Ascending aorta (tissue), 2 donors: ENCODE results near the gene NEK2. TPM values are rescaled to one million over a fixed set of nuclear protein-coding genes. Genes with fewer than 3 reads are reported as not detected.

Experiments used
- DNase-seq, 2 donors: peaks; one replicate each; pipeline ENCODE4 v3.0.0-alpha.2; 2019; ENCODE audit warnings: low spot score in 2 of 2
- H3K27ac ChIP-seq, 2 donors: fragments of 200-600 bp; sonication (generic); one replicate each; pipeline ENCODE4 v1.5.1; 2016 to 2017; ENCODE audit warnings: mild to moderate bottlenecking in 1 of 2
- H3K27me3 ChIP-seq: fragments of 200-600 bp; sonication (generic); one replicate; pipeline ENCODE4 v1.5.1; 2017
- H3K36me3 ChIP-seq, 2 donors: fragments of 200-600 bp; sonication (generic); one replicate each; pipeline ENCODE4 v1.5.1; 2016
- H3K4me1 ChIP-seq, 2 donors: fragments of 200-600 bp; sonication (generic); one replicate each; pipeline ENCODE4 v1.5.1; 2016 to 2017; ENCODE audit warnings: mild to moderate bottlenecking in 1 of 2
- H3K4me3 ChIP-seq, 2 donors: fragments of 200-600 bp; sonication (generic); one replicate each; pipeline ENCODE4 v1.5.1; 2016 to 2017; ENCODE audit warnings: mild to moderate bottlenecking in 1 of 2
- H3K9me3 ChIP-seq, 2 donors: fragments of 200-600 bp; sonication (generic); one replicate each; pipeline ENCODE4 v1.5.1; 2016
- CTCF ChIP-seq, 3 experiments: fragments of 200-600 bp in 2 of 3; fragments of 450-650 bp in 1 of 3; sonication (generic) in 2 of 3; IDR thresholded peaks; one replicate each; pipeline ENCODE4 v1.5.1; 2016 to 2019; ENCODE audit warnings: antibody characterized with exemption in 3 of 3, mild to moderate bottlenecking in 1 of 3, moderate library complexity in 1 of 3
- intact Hi-C: fragments of 100-400 bp; cut with DNase I; formaldehyde crosslinking; loops from one replicate; pipeline ENCODE4 v1.15.1; 2023
- total RNA-seq: library from RNA; depleted of rRNA; stranded (reverse); fragments of >200 nt; gene quantifications from one replicate; pipeline ENCODE4 v1.1.0, GENCODE V29; 2016

The NEK2 gene
- total RNA-seq, 1 donor from 2014 or later = not detected

GRCh38 chr1:211660718-211661222, 14.7 kb downstream of the NEK2 start:
- no peak overlapping the region for H3K27ac ChIP-seq
- H3K9me3 ChIP-seq = no peaks in the 10 kb centered on the region
- H3K4me3 ChIP-seq = no peak overlapping the region
- intact Hi-C loops = no loop called here
- no peak for DNase-seq
- no peaks in the 10 kb centered on the region for H3K36me3 ChIP-seq
- H3K27me3 ChIP-seq = no peaks in the 10 kb centered on the region
- TF ChIP-seq CTCF (IDR thresholded peaks at IDR 0.05) = no peak
- H3K4me1 ChIP-seq = no peaks in the 10 kb centered on the region

- no peak for DNase-seq
- intact Hi-C loops = no loop called here
- H3K27ac ChIP-seq = no peak overlapping the region
- H3K36me3 ChIP-seq = no peaks in the 10 kb centered on the region
- H3K4me3 ChIP-seq = no peak overlapping the region
- H3K9me3 ChIP-seq = no peaks in the 10 kb centered on the region
- no peaks in the 10 kb centered on the region for H3K4me1 ChIP-seq
- no peaks in the 10 kb centered on the region for H3K27me3 ChIP-seq
- TF ChIP-seq CTCF (IDR thresholded peaks at IDR 0.05) = no peak
These were observed 18.7 kb downstream of the NEK2 start for GRCh38 chr1:211656728-211657127.

- TF ChIP-seq CTCF (IDR thresholded peaks at IDR 0.05) = peak; percentile 85 to 89 (median 87)
- Histone ChIP-seq H3K36me3 (no peaks in the 10 kb centered on the region), H3K4me3 (peak overlapping the region in 1 of 2 donors; percentile 24), H3K9me3 (no peaks in the 10 kb centered on the region), H3K27ac (no peak overlapping the region), H3K4me1 (no peaks in the 10 kb centered on the region), H3K27me3 (no peaks in the 10 kb centered on the region)
- intact Hi-C loops = loop anchor here (1.0 to 2.0 kb wide), 4 partner anchors 78 to 328 kb away; partner anchors contain the start of gene TRAF5
- peak in 1 of 2 donors; percentile 94 for DNase-seq
These were observed 20.3 kb downstream of the NEK2 start for GRCh38 chr1:211654838-211655787.

- H3K27me3 ChIP-seq = no peaks in the 10 kb centered on the region
- intact Hi-C loops = loop anchor here (2.0 kb wide), 1 partner anchor 327 kb away; the partner anchor contains the start of gene TRAF5
- no peaks in the 10 kb centered on the region for H3K9me3 ChIP-seq
- DNase-seq = no peak
- H3K27ac ChIP-seq = no peak overlapping the region
- H3K4me1 ChIP-seq = peaks cover 0 to 3% of the 10 kb centered on the region in 2 donors
- H3K4me3 ChIP-seq = no peak overlapping the region
- no peaks in the 10 kb centered on the region for H3K36me3 ChIP-seq
- no peak for TF ChIP-seq CTCF (IDR thresholded peaks at IDR 0.05)
These were observed 21.4 kb downstream of the NEK2 start for GRCh38 chr1:211653959-211654496.

- H3K4me3 ChIP-seq = no peak overlapping the region
- no peak for DNase-seq
- H3K4me1 ChIP-seq = peaks cover 0 to 6% of the 10 kb centered on the region in 2 donors
- H3K27ac ChIP-seq = no peak overlapping the region
- no peaks in the 10 kb centered on the region for H3K9me3 ChIP-seq
- H3K27me3 ChIP-seq = no peaks in the 10 kb centered on the region
- intact Hi-C loops = no loop called here
- TF ChIP-seq CTCF (IDR thresholded peaks at IDR 0.05) = no peak
- no peaks in the 10 kb centered on the region for H3K36me3 ChIP-seq
These were observed 22.1 kb downstream of the NEK2 start for GRCh38 chr1:211653293-211653692.
